ENCODE measurements around the gene C22orf39.

C22orf39 gene

GRCh38 chr22:19405652-19406051, 41.9 kb downstream of the C22orf39 start:
- no peak for TF ChIP-seq CREB1 (IDR thresholded peaks at IDR 0.05; ENCODE audit: low read depth)
- TF ChIP-seq USF1 (IDR thresholded peaks at IDR 0.05) = no peak
- TF ChIP-seq TEAD4 (IDR thresholded peaks at IDR 0.05) = no peak
- no peak for TF ChIP-seq FOXM1 (IDR thresholded peaks at IDR 0.05; ENCODE audit: borderline replicate concordance, low read depth)
- TF ChIP-seq ZBTB7A (IDR thresholded peaks at IDR 0.05; ENCODE audit: low read depth) = no peak
- no peak for TF ChIP-seq TCF12 (IDR thresholded peaks at IDR 0.05; ENCODE audit: low read depth)
- TF ChIP-seq MAX (IDR thresholded peaks at IDR 0.05) = no peak
- TF ChIP-seq EGR1 (IDR thresholded peaks at IDR 0.05) = no peak
- TF ChIP-seq RAD21 (IDR thresholded peaks at IDR 0.05; ENCODE audit: low read depth) = no peak
- TF ChIP-seq YY1 (IDR thresholded peaks at IDR 0.05; ENCODE audit: low read depth) = no peak
- TF ChIP-seq EP300 (IDR thresholded peaks at IDR 0.05; ENCODE audit: borderline replicate concordance) = no peak

GRCh38 chr22:19405133-19405532, 42.4 kb downstream of the C22orf39 start:
- TF ChIP-seq TCF12 (IDR thresholded peaks at IDR 0.05; ENCODE audit: low read depth) (no peak), EP300 (IDR thresholded peaks at IDR 0.05; ENCODE audit: borderline replicate concordance) (no peak), YY1 (IDR thresholded peaks at IDR 0.05; ENCODE audit: low read depth) (no peak), TEAD4 (IDR thresholded peaks at IDR 0.05) (no peak), RAD21 (IDR thresholded peaks at IDR 0.05; ENCODE audit: low read depth) (no peak)

GRCh38 chr22:19404676-19405075, 42.8 kb downstream of the C22orf39 start:
- TF ChIP-seq CEBPB (IDR thresholded peaks at IDR 0.05) = no peak
- no peak for TF ChIP-seq MAX (IDR thresholded peaks at IDR 0.05)
- no peak for TF ChIP-seq FOXM1 (IDR thresholded peaks at IDR 0.05; ENCODE audit: borderline replicate concordance, low read depth)
- TF ChIP-seq RAD21 (IDR thresholded peaks at IDR 0.05; ENCODE audit: low read depth) = no peak
- TF ChIP-seq TAF1 (IDR thresholded peaks at IDR 0.05; ENCODE audit: low read depth) = no peak
- no peak for TF ChIP-seq CREB1 (IDR thresholded peaks at IDR 0.05; ENCODE audit: low read depth)
- TF ChIP-seq EGR1 (IDR thresholded peaks at IDR 0.05) = no peak
- no peak for TF ChIP-seq USF1 (IDR thresholded peaks at IDR 0.05)
- no peak for TF ChIP-seq YY1 (IDR thresholded peaks at IDR 0.05; ENCODE audit: low read depth)
- no peak for TF ChIP-seq TCF12 (IDR thresholded peaks at IDR 0.05; ENCODE audit: low read depth)
- no peak for TF ChIP-seq TEAD4 (IDR thresholded peaks at IDR 0.05)

GRCh38 chr22:19402642-19403191, 44.8 kb downstream of the C22orf39 start:
- no peak for TF ChIP-seq NFIC (IDR thresholded peaks at IDR 0.05)
- TF ChIP-seq REST (IDR thresholded peaks at IDR 0.05; ENCODE audit: low read depth) = no peak
- TF ChIP-seq TAF1 (IDR thresholded peaks at IDR 0.05; ENCODE audit: low read depth) = no peak
- no peak for TF ChIP-seq CEBPB (IDR thresholded peaks at IDR 0.05)
- no peak for TF ChIP-seq EP300 (IDR thresholded peaks at IDR 0.05; ENCODE audit: borderline replicate concordance)
- TF ChIP-seq USF1 (IDR thresholded peaks at IDR 0.05) = no peak
- TF ChIP-seq MAX (IDR thresholded peaks at IDR 0.05) = no peak
- TF ChIP-seq RAD21 (IDR thresholded peaks at IDR 0.05; ENCODE audit: low read depth) = no peak

- TF ChIP-seq TCF12 (IDR thresholded peaks at IDR 0.05; ENCODE audit: low read depth) (no peak), EP300 (IDR thresholded peaks at IDR 0.05; ENCODE audit: borderline replicate concordance) (no peak), CREB1 (IDR thresholded peaks at IDR 0.05; ENCODE audit: low read depth) (no peak), ZBTB7A (IDR thresholded peaks at IDR 0.05; ENCODE audit: low read depth) (no peak), YY1 (IDR thresholded peaks at IDR 0.05; ENCODE audit: low read depth) (no peak), MAX (IDR thresholded peaks at IDR 0.05) (no peak)
These were observed 46.0 kb downstream of the C22orf39 start for GRCh38 chr22:19401483-19401882.

GRCh38 chr22:19400881-19401280, 46.6 kb downstream of the C22orf39 start:
- no peak for TF ChIP-seq EGR1 (IDR thresholded peaks at IDR 0.05)
- TF ChIP-seq ZBTB7A (IDR thresholded peaks at IDR 0.05; ENCODE audit: low read depth) = no peak
- TF ChIP-seq FOXM1 (IDR thresholded peaks at IDR 0.05; ENCODE audit: borderline replicate concordance, low read depth) = no peak
- TF ChIP-seq USF1 (IDR thresholded peaks at IDR 0.05) = no peak
- TF ChIP-seq REST (IDR thresholded peaks at IDR 0.05; ENCODE audit: low read depth) = no peak
- TF ChIP-seq MAX (IDR thresholded peaks at IDR 0.05) = no peak
- no peak for TF ChIP-seq EP300 (IDR thresholded peaks at IDR 0.05; ENCODE audit: borderline replicate concordance)
- TF ChIP-seq CEBPB (IDR thresholded peaks at IDR 0.05) = no peak
- TF ChIP-seq TAF1 (IDR thresholded peaks at IDR 0.05; ENCODE audit: low read depth) = no peak
- no peak for TF ChIP-seq CREB1 (IDR thresholded peaks at IDR 0.05; ENCODE audit: low read depth)
- TF ChIP-seq RAD21 (IDR thresholded peaks at IDR 0.05; ENCODE audit: low read depth) = no peak
- TF ChIP-seq TCF12 (IDR thresholded peaks at IDR 0.05; ENCODE audit: low read depth) = no peak
- no peak for TF ChIP-seq NFIC (IDR thresholded peaks at IDR 0.05)
- no peak for TF ChIP-seq YY1 (IDR thresholded peaks at IDR 0.05; ENCODE audit: low read depth)
- no peak for TF ChIP-seq TEAD4 (IDR thresholded peaks at IDR 0.05)

Data from Ishikawa (cell line).